Endodermal cell (in vitro differentiated cells): ENCODE data around the gene CKAP4. TPM values are rescaled to one million over a fixed set of nuclear protein-coding genes. Genes with fewer than 3 reads are reported as not detected.
A peak's percentile ranks its signal among the peaks of the same experiment; 100 is the strongest.

Experiments used
- DNase-seq: peaks from one replicate; pipeline ENCODE4 v3.0.0-alpha.2; 2017
- H3K27ac ChIP-seq: 2 replicates; pipeline ENCODE4 v1.5.1; 2013; ENCODE audit warnings: mild to moderate bottlenecking, low read depth, low read length, moderate library complexity
- H3K27me3 ChIP-seq: 2 replicates; pipeline ENCODE4 v1.6.1; 2013; ENCODE audit warnings: mild to moderate bottlenecking, low read length, moderate library complexity; ENCODE audit not compliant: insufficient read depth, control insufficient read depth, poor library complexity, severe bottlenecking
- H3K36me3 ChIP-seq: 2 replicates; pipeline ENCODE4 v1.7.0; 2013; ENCODE audit warnings: mild to moderate bottlenecking, low read length, moderate library complexity; ENCODE audit not compliant: control insufficient read depth, insufficient read depth
- H3K4me1 ChIP-seq: one replicate; pipeline ENCODE4 v1.7.0; 2013; ENCODE audit warnings: low read length; ENCODE audit not compliant: control insufficient read depth, insufficient read depth
- H3K4me3 ChIP-seq: 2 replicates; pipeline ENCODE4 v1.5.1; 2013; ENCODE audit warnings: mild to moderate bottlenecking, low read length, moderate library complexity
- H3K9ac ChIP-seq: 2 replicates; pipeline ENCODE4 v1.6.1; 2013; ENCODE audit warnings: mild to moderate bottlenecking, low read length, moderate library complexity; ENCODE audit not compliant: poor library complexity, severe bottlenecking; ENCODE audit errors: extremely low read depth
- H3K9me3 ChIP-seq: 2 replicates; pipeline ENCODE4 v1.6.1; 2013; ENCODE audit warnings: mild to moderate bottlenecking, low read length, moderate library complexity; ENCODE audit not compliant: control insufficient read depth
- H3K27ac Mint-ChIP-seq: 2 replicates; pipeline ENCODE4 v1.8.0; 2020; ENCODE audit warnings: mixed read lengths
- H3K27me3 Mint-ChIP-seq: 2 replicates; pipeline ENCODE4 v1.8.0; 2021; ENCODE audit warnings: mild to moderate bottlenecking, mixed read lengths; ENCODE audit not compliant: insufficient read depth
- H3K36me3 Mint-ChIP-seq: 2 replicates; pipeline ENCODE4 v1.8.0; 2020; ENCODE audit warnings: low read depth, mixed read lengths
- H3K4me1 Mint-ChIP-seq: 2 replicates; pipeline ENCODE4 v1.8.0; 2020; ENCODE audit warnings: mixed read lengths
- H3K4me3 Mint-ChIP-seq: 2 replicates; pipeline ENCODE4 v1.8.0; 2020; ENCODE audit warnings: mild to moderate bottlenecking, moderate library complexity, mixed read lengths
- H3K9me3 Mint-ChIP-seq: 2 replicates; pipeline ENCODE4 v1.8.0; 2020; ENCODE audit warnings: mild to moderate bottlenecking, mixed read lengths
- WGBS, 2 experiments: methylation state at CpG; one replicate each; pipeline versions ENCODE4 v1.1.5 to v1.1.7; 2013; ENCODE audit warnings: missing lambda C conversion rate in 2 of 2, mixed read lengths in 1 of 2; ENCODE audit not compliant: insufficient coverage in 1 of 2, insufficient read length in 1 of 2; 5-methylcytosine and 5-hydroxymethylcytosine counted together
- total RNA-seq, 2 donors: library from RNA; stranded (reverse); fragmentation: NEBNext Ultra II Directional in 1 of 2; extraction: Animal tissue kit (Norgen Biotek cat#: 25700) in 1 of 2; gene quantifications; 2 replicates in 1 of 2; 3 replicates in 1 of 2; pipeline ENCODE4 v1.2.1, GENCODE V29; 2021
- TF ChIP-seq, protein P1 (sequence below): fragments of 200-600 bp; sonication (generic); conservative IDR thresholded peaks from 2 replicates; pipeline ENCODE4 v1.5.0; 2021; ENCODE audit warnings: antibody characterized with exemption, mild to moderate bottlenecking

The CKAP4 gene
- total RNA-seq, 2 donors from 2014 or later, result 88.9 to 93.3 TPM

DNA sequence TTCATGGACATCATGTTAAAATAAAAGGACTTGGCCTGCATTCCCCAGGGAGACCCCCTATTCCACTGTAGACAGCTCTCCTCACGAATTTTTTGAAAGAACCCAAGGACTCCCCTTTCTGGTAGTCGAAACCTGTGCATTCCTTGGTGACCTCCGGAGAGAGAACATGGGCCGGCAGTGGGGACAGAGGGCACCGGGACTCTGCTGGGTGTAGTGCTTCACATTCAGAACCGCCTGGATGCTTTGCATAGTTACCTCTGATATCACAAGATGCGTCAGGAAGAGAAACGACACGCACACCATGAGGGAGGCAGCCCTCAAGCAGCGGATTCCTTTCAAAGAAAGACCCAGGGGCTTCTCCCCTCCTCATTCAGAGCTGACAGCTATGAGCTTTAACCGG, 9.7 kb downstream of the CKAP4 start:
- Histone ChIP-seq H3K4me1 (no peaks in the 10 kb centered on the region), H3K27me3 (no peaks in the 10 kb centered on the region), H3K9ac (no peak overlapping the region), H3K9me3 (no peaks in the 10 kb centered on the region), H3K4me3 (no peak overlapping the region), H3K27ac (peak overlapping the region; percentile 53), H3K36me3 (peaks cover 43% of the 10 kb centered on the region)
- Mint-ChIP-seq H3K4me1 (peaks cover 6% of the 10 kb centered on the region), H3K36me3 (peaks cover 48% of the 10 kb centered on the region), H3K9me3 (peaks cover 6% of the 10 kb centered on the region), H3K27me3 (no peaks in the 10 kb centered on the region), H3K4me3 (no peak overlapping the region), H3K27ac (peak overlapping the region; percentile 91)
- DNase-seq, result peak; percentile 52
- WGBS, 2 experiments, result 66 to 88% methylated on average over 8 to 11 of the region's 11 CpGs
- TF ChIP-seq, protein P1, sequence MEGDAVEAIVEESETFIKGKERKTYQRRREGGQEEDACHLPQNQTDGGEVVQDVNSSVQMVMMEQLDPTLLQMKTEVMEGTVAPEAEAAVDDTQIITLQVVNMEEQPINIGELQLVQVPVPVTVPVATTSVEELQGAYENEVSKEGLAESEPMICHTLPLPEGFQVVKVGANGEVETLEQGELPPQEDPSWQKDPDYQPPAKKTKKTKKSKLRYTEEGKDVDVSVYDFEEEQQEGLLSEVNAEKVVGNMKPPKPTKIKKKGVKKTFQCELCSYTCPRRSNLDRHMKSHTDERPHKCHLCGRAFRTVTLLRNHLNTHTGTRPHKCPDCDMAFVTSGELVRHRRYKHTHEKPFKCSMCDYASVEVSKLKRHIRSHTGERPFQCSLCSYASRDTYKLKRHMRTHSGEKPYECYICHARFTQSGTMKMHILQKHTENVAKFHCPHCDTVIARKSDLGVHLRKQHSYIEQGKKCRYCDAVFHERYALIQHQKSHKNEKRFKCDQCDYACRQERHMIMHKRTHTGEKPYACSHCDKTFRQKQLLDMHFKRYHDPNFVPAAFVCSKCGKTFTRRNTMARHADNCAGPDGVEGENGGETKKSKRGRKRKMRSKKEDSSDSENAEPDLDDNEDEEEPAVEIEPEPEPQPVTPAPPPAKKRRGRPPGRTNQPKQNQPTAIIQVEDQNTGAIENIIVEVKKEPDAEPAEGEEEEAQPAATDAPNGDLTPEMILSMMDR, result no peak

DNA sequence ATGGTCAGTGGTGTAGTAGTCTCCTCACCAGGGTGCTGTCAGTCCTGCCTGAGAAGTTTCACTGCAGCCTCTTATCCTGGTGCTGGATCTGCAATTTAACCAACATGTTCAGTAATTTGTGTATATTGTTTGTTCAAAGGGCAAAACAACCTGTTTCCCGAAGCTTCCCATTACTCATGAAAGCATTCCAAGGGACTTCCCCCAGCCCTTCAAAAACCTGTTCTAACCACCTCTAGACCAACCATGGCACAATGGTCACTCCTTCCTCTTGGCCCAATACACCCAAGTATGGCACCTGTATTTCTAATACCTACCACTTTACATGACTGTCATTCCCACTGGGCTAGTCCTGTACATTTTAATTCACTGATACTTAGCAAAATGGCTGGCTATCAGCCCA, 12.1 kb downstream of the CKAP4 start:
- H3K4me3 ChIP-seq, result no peak overlapping the region
- H3K9ac ChIP-seq, result no peak overlapping the region
- no peak overlapping the region for H3K27ac Mint-ChIP-seq
- H3K36me3 ChIP-seq, result peaks cover 28% of the 10 kb centered on the region
- no peak overlapping the region for H3K27ac ChIP-seq
- H3K27me3 ChIP-seq, result no peaks in the 10 kb centered on the region
- H3K36me3 Mint-ChIP-seq, result peaks cover 28% of the 10 kb centered on the region
- peaks cover 6% of the 10 kb centered on the region for H3K9me3 Mint-ChIP-seq
- H3K4me3 Mint-ChIP-seq, result no peak overlapping the region
- no peaks in the 10 kb centered on the region for H3K27me3 Mint-ChIP-seq
- TF ChIP-seq, protein P1, result no peak
- H3K4me1 Mint-ChIP-seq, result peaks cover 6% of the 10 kb centered on the region
- H3K4me1 ChIP-seq, result no peaks in the 10 kb centered on the region
- 78 to 100% methylated on average over 1 of the region's 1 CpG for WGBS, 2 experiments
- no peaks in the 10 kb centered on the region for H3K9me3 ChIP-seq
- DNase-seq, result no peak

DNA sequence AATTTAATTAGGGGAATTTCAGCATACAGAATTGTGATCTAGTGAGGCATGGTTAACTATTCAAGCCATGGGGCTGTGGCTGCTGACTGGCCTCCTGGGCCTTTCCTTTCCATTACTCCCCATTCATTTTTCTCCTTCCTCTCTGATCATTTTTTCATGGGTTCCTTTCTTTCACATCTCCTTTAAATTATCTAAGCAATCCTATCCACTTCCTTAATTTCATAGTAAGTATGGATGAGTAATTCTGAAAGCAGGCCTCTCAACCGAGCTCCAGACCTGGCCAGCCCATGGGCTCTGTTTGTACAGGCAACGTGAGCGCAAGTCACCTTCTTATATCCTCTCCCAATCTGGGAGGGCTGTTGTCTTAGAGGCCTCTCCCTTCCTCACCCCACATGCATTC, 13.4 kb downstream of the CKAP4 start:
- Histone ChIP-seq H3K9ac (no peak overlapping the region), H3K9me3 (no peaks in the 10 kb centered on the region), H3K4me1 (no peaks in the 10 kb centered on the region), H3K4me3 (no peak overlapping the region), H3K27ac (no peak overlapping the region), H3K36me3 (peaks cover 15% of the 10 kb centered on the region), H3K27me3 (no peaks in the 10 kb centered on the region)
- Mint-ChIP-seq H3K4me3 (no peak overlapping the region), H3K36me3 (peaks cover 19% of the 10 kb centered on the region), H3K27me3 (no peaks in the 10 kb centered on the region), H3K9me3 (peaks cover 6% of the 10 kb centered on the region), H3K27ac (no peak overlapping the region), H3K4me1 (peaks cover 6% of the 10 kb centered on the region)
- 89% methylated on average over 3 of the region's 3 CpGs; no CpG with 5 or more reads in 1 of the 2 experiments for WGBS, 2 experiments
- DNase-seq, result no peak
- TF ChIP-seq, protein P1, result no peak
